ENCODE measurements around the gene NFATC3. TPM values are rescaled to one million over a fixed set of nuclear protein-coding genes. Genes with fewer than 3 reads are reported as not detected.
"Not testable (repeated sequence)": the region's sequence is repeated elsewhere in the genome, so short reads cannot be mapped to it uniquely, and the experiment has no call there.

Gene NFATC3
- total RNA-seq, 1 donor from 2014 or later, result 15.2 TPM

- no peaks in the 10 kb centered on the region for H3K36me3 ChIP-seq (ENCODE audit: control insufficient read depth, insufficient read depth, low read length)
- no peak for TF ChIP-seq CTCF (IDR thresholded peaks at IDR 0.05; ENCODE audit: insufficient read depth, low read length, poor library complexity, severe bottlenecking)
- no peaks in the 10 kb centered on the region for H3K27me3 ChIP-seq (ENCODE audit: control insufficient read depth, insufficient read depth, low read length)
These were observed 45.4 kb downstream of the NFATC3 start for GRCh38 chr16:68130520-68130919.

GRCh38 chr16:68131813-68132706 lies 46.9 kb downstream of the NFATC3 start:
- Histone ChIP-seq H3K36me3 (ENCODE audit: control insufficient read depth, insufficient read depth, low read length) (no peaks in the 10 kb centered on the region), H3K4me3 (ENCODE audit: low read depth, low read length) (no peak overlapping the region), H3K27me3 (ENCODE audit: control insufficient read depth, insufficient read depth, low read length) (no peaks in the 10 kb centered on the region)
- DNase-seq (ENCODE audit: low read depth), result no peak
- no peak for TF ChIP-seq CTCF (IDR thresholded peaks at IDR 0.05; ENCODE audit: insufficient read depth, low read length, poor library complexity, severe bottlenecking)

More at GRCh38 chr16:68130520-68130919, 45.4 kb downstream of the NFATC3 start:
- H3K4me3 ChIP-seq (ENCODE audit: low read depth, low read length), result no peak overlapping the region
- DNase-seq (ENCODE audit: low read depth), result no peak

DNA sequence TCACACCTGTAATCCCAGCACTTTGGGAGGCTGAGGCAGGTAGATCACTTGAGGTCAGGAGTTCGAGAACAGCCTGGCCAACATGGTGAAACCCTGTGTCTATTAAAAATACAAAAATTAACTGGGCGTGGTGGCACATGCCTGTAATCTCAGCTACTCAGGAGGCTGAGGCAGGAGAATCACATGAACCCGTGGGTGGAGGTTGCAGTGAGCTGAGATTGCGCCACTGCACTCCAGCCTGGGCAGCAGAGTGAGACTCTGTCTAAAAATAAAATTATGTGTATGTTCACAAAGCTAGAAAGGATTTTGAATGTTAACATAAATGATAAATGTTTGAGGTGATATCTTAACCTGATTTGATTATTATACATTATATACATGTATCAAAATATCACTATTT lies 47.8 kb downstream of the NFATC3 start:
- not testable (repeated sequence) for DNase-seq (ENCODE audit: low read depth); H3K36me3 ChIP-seq (ENCODE audit: control insufficient read depth, insufficient read depth, low read length); H3K4me3 ChIP-seq (ENCODE audit: low read depth, low read length); H3K27me3 ChIP-seq (ENCODE audit: control insufficient read depth, insufficient read depth, low read length)

- TF ChIP-seq CTCF (IDR thresholded peaks at IDR 0.05; ENCODE audit: insufficient read depth, low read length, poor library complexity, severe bottlenecking), result no peak
- DNase-seq (ENCODE audit: low read depth), result no peak
- H3K36me3 ChIP-seq (ENCODE audit: control insufficient read depth, insufficient read depth, low read length), result no peaks in the 10 kb centered on the region
- H3K4me3 ChIP-seq (ENCODE audit: low read depth, low read length), result no peak overlapping the region
- no peaks in the 10 kb centered on the region for H3K27me3 ChIP-seq (ENCODE audit: control insufficient read depth, insufficient read depth, low read length)
These were observed 49.5 kb downstream of the NFATC3 start for GRCh38 chr16:68134644-68135043.

- Histone ChIP-seq H3K36me3 (ENCODE audit: control insufficient read depth, insufficient read depth, low read length) (no peaks in the 10 kb centered on the region), H3K4me3 (ENCODE audit: low read depth, low read length) (no peak overlapping the region), H3K27me3 (ENCODE audit: control insufficient read depth, insufficient read depth, low read length) (no peaks in the 10 kb centered on the region)
- no peak for TF ChIP-seq CTCF (IDR thresholded peaks at IDR 0.05; ENCODE audit: insufficient read depth, low read length, poor library complexity, severe bottlenecking)
- no peak for DNase-seq (ENCODE audit: low read depth)
These were observed 51.3 kb downstream of the NFATC3 start for GRCh38 chr16:68136515-68136914.

DNA sequence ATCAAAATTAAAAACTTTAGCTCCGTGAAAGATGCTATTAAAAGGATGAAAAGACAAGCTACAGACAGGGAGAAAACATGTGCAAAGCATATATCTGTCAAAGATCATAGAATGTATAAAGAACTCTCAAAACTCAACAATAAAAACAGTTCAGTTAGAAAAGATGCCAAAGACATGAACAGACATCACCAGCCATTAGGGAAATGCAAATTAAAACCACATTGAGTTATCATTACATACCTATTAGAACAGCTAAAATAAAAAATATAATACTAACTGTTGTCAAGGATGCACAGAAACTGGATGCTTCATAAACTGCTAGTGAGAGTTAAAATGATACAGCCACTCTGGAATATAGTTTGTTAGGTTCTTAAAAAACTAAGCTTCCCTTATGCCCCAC lies 58.8 kb downstream of the NFATC3 start:
- H3K4me3 ChIP-seq (ENCODE audit: low read depth, low read length), result no peak overlapping the region
- H3K36me3 ChIP-seq (ENCODE audit: control insufficient read depth, insufficient read depth, low read length), result no peaks in the 10 kb centered on the region
- DNase-seq (ENCODE audit: low read depth), result no peak
- no peak for TF ChIP-seq CTCF (IDR thresholded peaks at IDR 0.05; ENCODE audit: insufficient read depth, low read length, poor library complexity, severe bottlenecking)
- H3K27me3 ChIP-seq (ENCODE audit: control insufficient read depth, insufficient read depth, low read length), result no peaks in the 10 kb centered on the region

Measured in kidney epithelial cell (primary cell).